ENCODE data around the gene IQSEC3. TPM values are rescaled to one million over a fixed set of nuclear protein-coding genes. Genes with fewer than 3 reads are reported as not detected.

The IQSEC3 gene
- total RNA-seq, 1 experiment from 2014 or later, result 0.55 TPM

GRCh38 chr12:128079-128478 is 61.5 kb downstream of the IQSEC3 start:
- H2AFZ ChIP-seq (ENCODE audit: low read length), result no peak overlapping the region
- H3K4me3 Mint-ChIP-seq, result no peak overlapping the region

More at GRCh38 chr12:128079-128478, 61.5 kb downstream of the IQSEC3 start:
- H3K4me2 ChIP-seq (ENCODE audit: insufficient read depth, insufficient read length, low read length), result no peak overlapping the region
- no peaks in the 10 kb centered on the region for H3K23me2 ChIP-seq (ENCODE audit: insufficient read length, low read depth, low read length, poor library complexity, severe bottlenecking)
- H3K79me1 ChIP-seq (ENCODE audit: insufficient read depth, low read depth, low read length, poor library complexity, severe bottlenecking), result no peaks in the 10 kb centered on the region
- H3K9me3 ChIP-seq (ENCODE audit: control insufficient read depth, low read depth, low read length), result no peaks in the 10 kb centered on the region
- TF ChIP-seq CTCF (conservative IDR thresholded peaks at IDR 0.05), result no peak
- no peaks in the 10 kb centered on the region for H3K79me2 ChIP-seq (ENCODE audit: insufficient read depth, low read length)
- H3K23ac ChIP-seq (ENCODE audit: insufficient read length, low read depth, low read length), result no peak overlapping the region
- H3K4ac ChIP-seq (ENCODE audit: low read depth, low read length), result no peak overlapping the region
- H4K8ac ChIP-seq (replicated peaks; ENCODE audit: insufficient read length, low read depth, low read length), result no peak overlapping the region
- no peak overlapping the region for H2BK20ac ChIP-seq (ENCODE audit: low read depth, low read length, poor library complexity, severe bottlenecking)
- no peak overlapping the region for H4K5ac ChIP-seq (ENCODE audit: insufficient read length, low read depth, low read length)
- H4K20me1 ChIP-seq (ENCODE audit: control insufficient read depth, insufficient read depth, insufficient read length), result no peaks in the 10 kb centered on the region
- H4K91ac ChIP-seq (ENCODE audit: insufficient read length, low read depth, low read length), result no peak overlapping the region
- no peak overlapping the region for H3K18ac ChIP-seq (ENCODE audit: insufficient read length, low read depth, low read length)
- no peak overlapping the region for H2BK15ac ChIP-seq (ENCODE audit: low read depth, low read length)
- no peak overlapping the region for H2BK12ac ChIP-seq (ENCODE audit: insufficient read length, low read depth, low read length)
- DNase-seq, result no peak
- no peaks in the 10 kb centered on the region for H3K4me1 ChIP-seq (ENCODE audit: insufficient read depth, low read length)
- H3T11ph ChIP-seq (ENCODE audit: low read length), result no peak overlapping the region
- H2AK5ac ChIP-seq (ENCODE audit: insufficient read length, low read length), result no peak overlapping the region
- H3K9ac ChIP-seq (ENCODE audit: extremely low read depth, insufficient read length, low read length), result no peak overlapping the region
- Mint-ChIP-seq H3K27ac (no peak overlapping the region), H3K27me3 (ENCODE audit: low read depth) (peaks cover 4% of the 10 kb centered on the region), H3K36me3 (ENCODE audit: insufficient read depth in 1 of 3, low read depth in 3 of 3) (no peaks in the 10 kb centered on the region; a peak in 1 of 7 replicates), H3K9me3 (no peaks in the 10 kb centered on the region), H3K4me1 (peaks cover 0 to 15% of the 10 kb centered on the region in 2 experiments; a peak in 2 of 4 replicates)
- H3K56ac ChIP-seq (ENCODE audit: insufficient read length, low read depth, low read length), result no peak overlapping the region
- H2BK5ac ChIP-seq (ENCODE audit: insufficient read length, low read length), result no peak overlapping the region
- H2BK120ac ChIP-seq (ENCODE audit: low read depth, low read length, poor library complexity, severe bottlenecking), result no peak overlapping the region
- no peak overlapping the region for H3K27ac ChIP-seq (ENCODE audit: insufficient read length, low read depth, low read length)
- WGBS (ENCODE audit: extremely low coverage, insufficient read length, low lambda C conversion rate), result no CpG with 5 or more reads among the region's 5 CpGs
- no peak overlapping the region for H3K14ac ChIP-seq (ENCODE audit: insufficient read depth, low read length)
- H3K27me3 ChIP-seq (ENCODE audit: insufficient read depth, low read length), result no peaks in the 10 kb centered on the region

All from H9 (cell line).